Measurements from ENCODE around the gene EXOC6. TPM values are rescaled to one million over a fixed set of nuclear protein-coding genes. Genes with fewer than 3 reads are reported as not detected.

EXOC6 gene
- total and polyA plus RNA-seq, 2 of the 13 experiments (the other 11 are each of a cell fraction or from before 2014, with no cell fraction given) = 22.2 to 29.2 TPM

DNA sequence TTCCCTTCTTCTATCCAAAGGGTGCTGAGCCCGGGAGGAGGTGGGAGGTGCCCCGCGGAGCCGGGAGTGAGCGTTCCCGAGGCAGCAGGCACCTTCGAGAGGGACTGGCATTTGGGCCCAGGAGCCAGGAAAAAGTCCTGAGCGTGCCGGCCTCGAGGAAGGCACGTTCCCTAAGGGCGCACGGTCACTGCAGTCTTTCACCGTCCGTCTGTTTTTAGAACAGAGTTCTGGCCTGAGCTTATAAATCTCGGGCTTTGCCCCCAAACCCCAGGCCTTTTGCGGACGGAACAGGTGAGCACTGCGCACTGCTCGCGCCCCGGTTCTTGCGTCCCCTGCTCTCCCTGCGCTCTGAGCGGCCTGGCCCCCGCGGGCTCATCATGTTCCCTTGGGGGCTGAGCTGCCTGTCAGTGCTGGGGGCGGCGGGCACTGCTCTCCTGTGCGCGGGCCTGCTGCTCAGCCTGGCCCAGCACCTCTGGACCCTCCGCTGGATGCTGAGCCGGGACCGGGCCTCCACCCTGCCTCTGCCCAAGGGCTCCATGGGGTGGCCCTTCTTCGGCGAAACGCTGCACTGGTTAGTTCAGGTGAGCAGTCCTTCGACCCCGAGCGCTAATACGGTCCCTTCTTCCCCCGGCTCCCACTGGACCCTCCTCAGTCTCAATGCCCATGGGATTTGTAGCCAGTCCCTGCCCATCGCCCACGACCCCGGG is 212.7 kb downstream of the EXOC6 start:
- H3K4me2 ChIP-seq (ENCODE audit: low read depth, low read length) = no peak overlapping the region
- DNase-seq (ENCODE audit: low spot score) (no peak), FAIRE-seq (no peak), ATAC-seq (no peak; the same call in 2 of the 3 replicates)
- H3K9me3 ChIP-seq (ENCODE audit: low read length) = no peaks in the 10 kb centered on the region
- in situ Hi-C loops (cut with HindIII; ENCODE audit: extremely low pct_ligation_motif_present, low pct_unique_long_range_greater_than_20kb) = no loop called here
- no peak overlapping the region for H2AFZ ChIP-seq (ENCODE audit: low read length)
- no TSS peak for BruUV-seq (replicated peaks)
- 94% methylated on average over 32 of the region's 45 CpGs for WGBS (ENCODE audit: low lambda C conversion rate)
- no peak overlapping the region for H3K27ac ChIP-seq (ENCODE audit: extremely low read length, insufficient read depth, low read length)
- H3K36me3 ChIP-seq (replicated peaks in 1 of 2; ENCODE audit: control insufficient read depth in 1 of 2, insufficient read depth in 2 of 2, low read length in 2 of 2) = peaks cover 0 to 14% of the 10 kb centered on the region in 2 experiments; a peak in 2 of 5 replicates
- ChIA-PET POLR2A (no interaction called here), CTCF (ENCODE audit: low intra/inter-chr PET ratio, low total read pairs) (no interaction called here)
- no peak overlapping the region for H3K9ac ChIP-seq (ENCODE audit: insufficient read depth, low read depth, low read length)
- H3K4me1 ChIP-seq (ENCODE audit: insufficient read depth, low read length) = no peaks in the 10 kb centered on the region
- intact Hi-C loops (cut with micrococcal nuclease; ENCODE audit: unreplicated experiment) = no loop called here
- H3K4me3 ChIP-seq (replicated peaks in 1 of 3; ENCODE audit: insufficient read depth in 1 of 3, low read depth in 2 of 3, low read length in 3 of 3) = no peak overlapping the region
- H4K20me1 ChIP-seq (ENCODE audit: insufficient read depth, low read length) = no peaks in the 10 kb centered on the region
- H3K79me2 ChIP-seq (ENCODE audit: insufficient read depth, low read length) = no peaks in the 10 kb centered on the region
- H3K27me3 ChIP-seq (ENCODE audit: control insufficient read depth in 1 of 2, insufficient read depth in 2 of 2, low read length in 2 of 2) = no peaks in the 10 kb centered on the region
- no peak for TF ChIP-seq PITX1 (CRISPR knock-in tag; IDR thresholded peaks at IDR 0.05)
- TF ChIP-seq ZFP36L1 (CRISPR knock-in tag; IDR thresholded peaks at IDR 0.05) = no peak
- TF ChIP-seq, protein P1, sequence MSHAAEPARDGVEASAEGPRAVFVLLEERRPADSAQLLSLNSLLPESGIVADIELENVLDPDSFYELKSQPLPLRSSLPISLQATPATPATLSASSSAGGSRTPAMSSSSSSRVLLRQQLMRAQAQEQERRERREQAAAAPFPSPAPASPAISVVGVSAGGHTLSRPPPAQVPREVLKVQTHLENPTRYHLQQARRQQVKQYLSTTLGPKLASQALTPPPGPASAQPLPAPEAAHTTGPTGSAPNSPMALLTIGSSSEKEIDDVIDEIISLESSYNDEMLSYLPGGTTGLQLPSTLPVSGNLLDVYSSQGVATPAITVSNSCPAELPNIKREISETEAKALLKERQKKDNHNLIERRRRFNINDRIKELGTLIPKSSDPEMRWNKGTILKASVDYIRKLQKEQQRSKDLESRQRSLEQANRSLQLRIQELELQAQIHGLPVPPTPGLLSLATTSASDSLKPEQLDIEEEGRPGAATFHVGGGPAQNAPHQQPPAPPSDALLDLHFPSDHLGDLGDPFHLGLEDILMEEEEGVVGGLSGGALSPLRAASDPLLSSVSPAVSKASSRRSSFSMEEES (CRISPR knock-in tag; IDR thresholded peaks at IDR 0.05) = no peak
- TF ChIP-seq ZGPAT (CRISPR knock-in tag; IDR thresholded peaks at IDR 0.05) = no peak
- no peak for TF ChIP-seq ZNF142 (CRISPR knock-in tag; IDR thresholded peaks at IDR 0.05)
- TF ChIP-seq KDM2A (CRISPR knock-in tag; IDR thresholded peaks at IDR 0.05; ENCODE audit: borderline replicate concordance, low read depth) = no peak
- TF ChIP-seq IRX3 (CRISPR knock-in tag; IDR thresholded peaks at IDR 0.05; ENCODE audit: borderline replicate concordance, low read depth) = no peak
- TF ChIP-seq MXI1 (IDR thresholded peaks at IDR 0.05; ENCODE audit: borderline replicate concordance, low read depth, low read length) = no peak
- TF ChIP-seq CBX1 (IDR thresholded peaks at IDR 0.05; ENCODE audit: low read depth) = no peak
- no peak for TF ChIP-seq FOXP1 (IDR thresholded peaks at IDR 0.05)
- TF ChIP-seq FOXP1 (CRISPR knock-in tag; IDR thresholded peaks at IDR 0.05) = no peak
- no peak for TF ChIP-seq FOXA3 (CRISPR knock-in tag; IDR thresholded peaks at IDR 0.05)
- no peak for TF ChIP-seq ZNF451 (CRISPR knock-in tag; IDR thresholded peaks at IDR 0.05)
- no peak for TF ChIP-seq MNT (IDR thresholded peaks at IDR 0.05)
- no peak for TF ChIP-seq ESRRA (CRISPR knock-in tag; IDR thresholded peaks at IDR 0.05; ENCODE audit: low read depth)
- no peak for TF ChIP-seq RARG (CRISPR knock-in tag; IDR thresholded peaks at IDR 0.05; ENCODE audit: low read depth)
